Activated naive CD4-positive, alpha-beta T cell treated with Interleukin-2 at 50 U/mL for 16 hours (primary cell): ENCODE results near the gene JOSD1.
A peak's percentile ranks its signal among the peaks of the same experiment; 100 is the strongest.
"Not testable (repeated sequence)": the region's sequence is repeated elsewhere in the genome, so short reads cannot be mapped to it uniquely, and the experiment has no call there.

Experiments
- DNase-seq: peaks from one replicate; pipeline ENCODE4 v3.0.0-alpha.2; 2020

Gene JOSD1

GRCh38 chr22:38675833-38676232, 24.9 kb downstream of the JOSD1 start:
- DNase-seq: no peak

DNA sequence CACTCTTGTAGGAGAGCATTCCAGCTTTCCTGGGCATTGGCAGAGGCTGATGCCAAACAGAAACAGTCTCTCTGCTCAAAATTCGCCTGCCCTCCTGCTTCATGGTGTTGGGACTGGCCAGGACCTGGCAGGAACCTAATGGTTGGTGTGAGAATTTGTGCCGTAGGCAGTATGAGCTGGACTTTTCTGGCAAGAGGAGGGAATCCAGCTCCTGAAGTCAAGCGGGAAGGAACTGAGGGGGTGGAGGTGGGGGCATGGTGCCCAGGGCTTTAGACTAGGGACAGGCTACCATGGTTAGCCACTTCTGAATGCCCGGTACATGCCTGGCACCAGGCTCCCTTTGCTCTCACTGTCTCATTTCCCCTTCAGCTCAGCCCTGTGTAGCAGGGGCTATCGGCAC, 25.9 kb downstream of the JOSD1 start:
- DNase-seq: no peak

DNA sequence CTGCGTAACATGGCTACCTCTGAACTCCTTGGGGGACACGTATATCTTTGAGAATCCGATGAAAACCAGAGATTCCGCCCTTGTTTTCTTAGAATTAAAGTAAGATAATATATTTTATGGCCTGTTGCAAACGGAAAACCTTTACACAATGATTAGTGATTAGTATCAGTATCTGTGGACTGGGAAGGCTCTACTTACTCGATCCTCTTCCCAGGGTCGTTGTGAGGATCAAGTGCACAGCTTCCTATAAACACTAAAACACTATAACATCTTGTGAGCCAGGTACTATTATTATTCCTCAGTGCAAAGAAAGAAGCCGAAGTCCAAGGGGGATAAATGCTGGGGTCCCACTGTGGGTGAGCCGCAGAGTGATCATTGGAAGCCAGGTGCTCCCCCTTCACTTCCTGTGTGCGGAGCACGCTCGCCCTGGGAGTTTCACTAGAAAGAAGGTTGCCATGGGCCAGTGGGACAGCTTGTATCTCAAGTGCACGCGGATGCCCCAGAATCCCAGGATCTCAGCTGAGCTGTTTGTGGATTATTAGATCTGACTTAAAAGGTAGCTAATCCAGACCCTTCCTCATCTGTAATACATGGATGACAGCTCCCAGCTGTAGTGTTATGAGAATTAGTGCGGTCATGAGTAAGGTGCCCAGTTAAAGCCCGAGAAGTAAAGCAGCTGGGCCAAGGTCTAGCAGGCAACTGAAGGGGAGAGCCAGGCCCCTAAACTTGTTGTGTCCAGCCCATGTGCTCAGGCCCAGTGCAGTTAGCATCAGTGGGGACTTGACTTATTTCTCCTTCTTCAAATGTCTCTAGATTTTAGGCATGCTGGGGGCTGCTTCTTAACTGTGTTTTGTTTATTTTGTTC, 43.5 kb downstream of the JOSD1 start:
- DNase-seq: peak; percentile 37

GRCh38 chr22:38656256-38657044, 44.3 kb downstream of the JOSD1 start, which contains the start of the genes CBY1 and FAM227A:
Gene CBY1 (plus strand): TSS chr22:38656638. CDS start chr22:38668055, 11,417 bp downstream.
Gene FAM227A (minus strand): TSS chr22:38656392. CDS start chr22:38650168, 6,224 bp downstream.
- DNase-seq: peak; percentile 86

- no peak for DNase-seq
These were observed 45.1 kb downstream of the JOSD1 start for GRCh38 chr22:38655519-38656255.

DNA sequence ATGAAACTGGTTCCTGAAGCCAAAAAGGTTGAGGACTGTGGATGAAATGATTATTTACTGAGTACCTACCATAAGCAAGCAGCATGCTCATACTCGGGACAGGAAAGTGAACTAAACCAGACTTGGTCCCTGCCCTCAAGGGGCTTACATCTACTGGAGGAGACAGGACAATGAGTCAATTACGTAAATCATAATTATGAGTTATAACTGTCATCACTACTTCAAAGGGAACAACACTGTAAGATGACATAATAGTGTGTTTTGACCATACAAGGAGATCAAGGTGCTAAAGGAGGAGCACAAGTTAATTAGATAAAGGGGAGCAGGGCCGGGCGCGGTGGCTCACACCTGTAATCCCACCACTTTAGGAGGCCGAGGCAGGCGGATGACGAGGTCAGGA, 47.0 kb downstream of the JOSD1 start:
- DNase-seq: no peak

DNA sequence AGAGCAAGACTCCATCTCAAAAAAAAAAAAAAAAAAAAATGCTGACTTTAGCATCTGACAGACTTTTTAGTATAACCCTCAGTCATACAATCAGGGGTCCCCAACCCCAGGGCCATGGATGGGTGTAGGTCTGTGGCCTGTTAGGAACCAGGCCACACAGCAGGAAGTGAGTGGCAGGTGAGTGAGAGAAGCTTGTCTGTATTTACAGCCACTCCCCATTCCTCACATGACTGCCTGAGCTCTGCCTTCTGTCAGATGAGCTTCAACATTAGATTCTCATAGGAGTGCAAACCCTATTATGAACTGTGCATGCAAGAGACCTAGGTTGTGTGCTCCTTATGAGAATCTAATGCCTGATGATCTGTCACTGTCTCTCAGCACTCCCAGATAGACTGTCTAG, 47.9 kb downstream of the JOSD1 start:
- DNase-seq: no peak

GRCh38 chr22:38649841-38650522, 50.8 kb downstream of the JOSD1 start:
- no peak for DNase-seq

DNA sequence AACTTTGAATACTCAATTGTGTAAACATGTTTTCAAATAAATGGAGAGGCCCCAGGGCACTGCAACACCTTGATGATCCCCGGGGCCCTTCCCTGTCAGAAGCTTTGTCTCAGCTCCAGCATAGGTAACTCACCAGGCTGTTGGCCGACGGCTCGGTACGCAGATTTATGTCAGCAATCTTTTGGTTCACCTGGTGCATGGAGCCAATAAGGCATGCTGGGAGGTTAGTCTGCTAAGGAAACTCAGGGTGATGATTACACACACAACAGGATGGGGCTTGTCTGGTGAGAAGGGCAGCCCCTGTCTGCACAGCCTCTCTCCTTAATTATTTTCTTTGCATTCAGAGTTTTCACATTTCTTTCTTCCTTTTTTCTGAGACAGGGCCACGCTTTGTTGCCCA, 55.3 kb downstream of the JOSD1 start:
- no peak for DNase-seq

DNA sequence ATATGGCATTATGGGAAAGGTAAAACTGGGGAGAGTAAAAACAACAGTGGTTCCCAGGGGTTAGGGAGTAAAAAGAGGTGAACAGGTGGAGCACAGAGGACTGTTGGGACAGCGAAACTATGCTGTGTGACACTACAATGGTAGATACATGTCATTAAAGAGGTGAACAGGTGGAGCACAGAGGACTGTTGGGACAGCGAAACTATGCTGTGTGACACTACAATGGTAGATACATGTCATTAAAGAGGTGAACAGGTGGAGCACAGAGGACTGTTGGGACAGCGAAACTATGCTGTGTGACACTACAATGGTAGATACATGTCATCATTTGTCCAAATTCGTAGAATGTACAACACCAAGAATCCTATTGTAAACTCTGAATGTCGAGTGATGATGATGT, 56.5 kb downstream of the JOSD1 start:
- not testable (repeated sequence) for DNase-seq

DNA sequence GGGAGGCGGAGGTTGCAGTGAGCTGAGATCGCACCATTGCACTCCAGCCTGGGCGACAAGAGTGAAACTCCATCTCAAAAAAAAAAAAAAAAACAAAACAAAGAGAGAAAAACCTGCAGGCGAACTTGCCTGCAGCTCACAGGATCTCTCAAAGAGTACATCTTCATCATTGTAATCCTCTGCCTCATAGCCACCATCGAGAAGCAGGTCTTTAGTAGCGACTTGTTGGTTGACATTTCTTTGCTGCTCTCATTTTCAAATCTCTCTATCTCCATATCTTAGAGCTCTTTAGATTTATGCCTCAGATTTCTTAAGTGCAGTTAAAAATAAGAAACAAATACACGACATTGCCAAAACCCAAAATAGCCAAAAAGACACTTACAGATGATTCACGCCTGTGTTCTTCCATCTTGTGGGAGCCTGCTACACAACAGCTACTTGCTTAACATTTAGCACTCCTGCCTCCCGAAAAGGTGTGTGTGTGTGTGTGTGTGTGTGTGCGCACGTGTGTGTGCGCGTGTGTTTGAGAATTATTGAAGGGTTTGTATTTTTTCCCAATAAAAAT, 59.2 kb downstream of the JOSD1 start:
- no peak for DNase-seq

- no peak for DNase-seq
These were observed 62.0 kb downstream of the JOSD1 start for GRCh38 chr22:38638728-38639127.

DNA sequence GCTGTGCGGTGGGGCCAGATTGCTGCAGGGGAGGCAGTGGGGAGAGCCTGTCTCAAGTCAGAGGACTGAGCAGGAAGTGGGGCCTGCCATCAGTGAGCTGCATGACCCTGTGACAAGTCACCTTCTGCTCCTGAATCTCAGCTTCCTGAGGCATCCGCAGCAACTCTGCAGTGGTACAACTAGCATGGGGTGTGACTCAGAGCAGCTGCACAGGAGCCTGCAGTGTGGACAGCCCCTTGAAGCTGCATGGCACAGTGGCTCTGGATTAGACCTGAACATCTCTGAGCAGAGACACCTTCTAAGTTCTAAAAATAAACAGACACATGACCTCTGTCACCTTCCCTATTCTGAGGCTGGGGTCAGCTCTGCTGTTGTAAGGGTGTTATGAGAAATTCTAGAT, 62.5 kb downstream of the JOSD1 start:
- no peak for DNase-seq
